Measurements from ENCODE around the gene GSN.

The GSN gene

GRCh38 chr9:121298689-121299466, 30.9 kb downstream of the GSN start:
- Histone ChIP-seq H3K27me3 (ENCODE audit: insufficient read depth, low read length) (peaks cover 5% of the 10 kb centered on the region; the same call in 1 of the 2 replicates), H3K4me1 (ENCODE audit: insufficient read depth, low read length, severe bottlenecking) (peaks cover 28% of the 10 kb centered on the region), H4K20me1 (ENCODE audit: insufficient read depth, low read length) (no peaks in the 10 kb centered on the region), H3K36me3 (ENCODE audit: insufficient read depth, low read length) (no peaks in the 10 kb centered on the region), H3K9me2 (ENCODE audit: low read depth, low read length) (no peaks in the 10 kb centered on the region), H3K9ac (ENCODE audit: low read length) (peak overlapping the region; percentile 18; the same call in 1 of the 2 replicates), H3K4me2 (ENCODE audit: low read length) (peak overlapping the region; percentile 66), H3K9me3 (ENCODE audit: low read length) (no peaks in the 10 kb centered on the region), H3K79me2 (ENCODE audit: insufficient read depth, low read length) (no peaks in the 10 kb centered on the region), H2AFZ (ENCODE audit: low read length) (no peak overlapping the region), H3F3A (ENCODE audit: insufficient read depth, low read length) (no peaks in the 10 kb centered on the region), H3K4me3 (ENCODE audit: low read depth, low read length, poor library complexity, severe bottlenecking) (peak overlapping the region; percentile 48), H3K27ac (ENCODE audit: low read depth, low read length, poor library complexity, severe bottlenecking) (peak overlapping the region; percentile 13)
- TF ChIP-seq, protein P1, sequence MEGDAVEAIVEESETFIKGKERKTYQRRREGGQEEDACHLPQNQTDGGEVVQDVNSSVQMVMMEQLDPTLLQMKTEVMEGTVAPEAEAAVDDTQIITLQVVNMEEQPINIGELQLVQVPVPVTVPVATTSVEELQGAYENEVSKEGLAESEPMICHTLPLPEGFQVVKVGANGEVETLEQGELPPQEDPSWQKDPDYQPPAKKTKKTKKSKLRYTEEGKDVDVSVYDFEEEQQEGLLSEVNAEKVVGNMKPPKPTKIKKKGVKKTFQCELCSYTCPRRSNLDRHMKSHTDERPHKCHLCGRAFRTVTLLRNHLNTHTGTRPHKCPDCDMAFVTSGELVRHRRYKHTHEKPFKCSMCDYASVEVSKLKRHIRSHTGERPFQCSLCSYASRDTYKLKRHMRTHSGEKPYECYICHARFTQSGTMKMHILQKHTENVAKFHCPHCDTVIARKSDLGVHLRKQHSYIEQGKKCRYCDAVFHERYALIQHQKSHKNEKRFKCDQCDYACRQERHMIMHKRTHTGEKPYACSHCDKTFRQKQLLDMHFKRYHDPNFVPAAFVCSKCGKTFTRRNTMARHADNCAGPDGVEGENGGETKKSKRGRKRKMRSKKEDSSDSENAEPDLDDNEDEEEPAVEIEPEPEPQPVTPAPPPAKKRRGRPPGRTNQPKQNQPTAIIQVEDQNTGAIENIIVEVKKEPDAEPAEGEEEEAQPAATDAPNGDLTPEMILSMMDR (IDR thresholded peaks at IDR 0.05; ENCODE audit: low read length), result no peak
- no peak for TF ChIP-seq EZH2 (IDR thresholded peaks at IDR 0.05; ENCODE audit: borderline replicate concordance, low read length)

- Histone ChIP-seq H3K4me3 (ENCODE audit: low read depth, low read length, poor library complexity, severe bottlenecking) (peak overlapping the region; percentile 48), H3K4me2 (ENCODE audit: low read length) (peak overlapping the region; percentile 66), H3K27me3 (ENCODE audit: insufficient read depth, low read length) (peaks cover 5% of the 10 kb centered on the region; the same call in 1 of the 2 replicates), H3K9ac (ENCODE audit: low read length) (peak overlapping the region; percentile 51; the same call in 1 of the 2 replicates), H4K20me1 (ENCODE audit: insufficient read depth, low read length) (no peaks in the 10 kb centered on the region), H3K4me1 (ENCODE audit: insufficient read depth, low read length, severe bottlenecking) (peaks cover 28% of the 10 kb centered on the region), H3K79me2 (ENCODE audit: insufficient read depth, low read length) (no peaks in the 10 kb centered on the region), H3F3A (ENCODE audit: insufficient read depth, low read length) (no peaks in the 10 kb centered on the region), H3K27ac (ENCODE audit: low read depth, low read length, poor library complexity, severe bottlenecking) (no peak overlapping the region), H3K36me3 (ENCODE audit: insufficient read depth, low read length) (no peaks in the 10 kb centered on the region), H2AFZ (ENCODE audit: low read length) (no peak overlapping the region), H3K9me2 (ENCODE audit: low read depth, low read length) (no peaks in the 10 kb centered on the region), H3K9me3 (ENCODE audit: low read length) (no peaks in the 10 kb centered on the region)
- no peak for TF ChIP-seq EZH2 (IDR thresholded peaks at IDR 0.05; ENCODE audit: borderline replicate concordance, low read length)
- TF ChIP-seq, protein P1 (IDR thresholded peaks at IDR 0.05; ENCODE audit: low read length), result no peak
Measured at GRCh38 chr9:121299467-121300282, 31.7 kb downstream of the GSN start.

- Histone ChIP-seq H3F3A (ENCODE audit: insufficient read depth, low read length) (no peaks in the 10 kb centered on the region), H3K9me3 (ENCODE audit: low read length) (no peaks in the 10 kb centered on the region), H3K4me3 (ENCODE audit: low read depth, low read length, poor library complexity, severe bottlenecking) (peak overlapping the region; percentile 48), H2AFZ (ENCODE audit: low read length) (no peak overlapping the region), H3K36me3 (ENCODE audit: insufficient read depth, low read length) (no peaks in the 10 kb centered on the region), H3K9ac (ENCODE audit: low read length) (peak overlapping the region; percentile 51; the same call in 1 of the 2 replicates), H3K79me2 (ENCODE audit: insufficient read depth, low read length) (no peaks in the 10 kb centered on the region), H3K4me2 (ENCODE audit: low read length) (peak overlapping the region; percentile 66), H3K9me2 (ENCODE audit: low read depth, low read length) (no peaks in the 10 kb centered on the region), H3K27me3 (ENCODE audit: insufficient read depth, low read length) (peaks cover 5% of the 10 kb centered on the region; the same call in 1 of the 2 replicates), H3K27ac (ENCODE audit: low read depth, low read length, poor library complexity, severe bottlenecking) (no peak overlapping the region), H4K20me1 (ENCODE audit: insufficient read depth, low read length) (no peaks in the 10 kb centered on the region), H3K4me1 (ENCODE audit: insufficient read depth, low read length, severe bottlenecking) (peaks cover 28% of the 10 kb centered on the region)
- TF ChIP-seq EZH2 (IDR thresholded peaks at IDR 0.05; ENCODE audit: borderline replicate concordance, low read length), result no peak
- TF ChIP-seq, protein P1 (IDR thresholded peaks at IDR 0.05; ENCODE audit: low read length), result no peak
Measured at GRCh38 chr9:121300283-121301119, 32.5 kb downstream of the GSN start.

Measured in OCI-LY1 (cell line).